CD4-positive, alpha-beta T cell (primary cell): ENCODE results near the gene TMEM219. TPM values are rescaled to one million over a fixed set of nuclear protein-coding genes. Genes with fewer than 3 reads are reported as not detected.

ENCODE experiments used
- ATAC-seq: fragments of 200-7000 bp; cut with Tn5 transposase; one replicate; pipeline ENCODE4 v1.10.0; 2022; ENCODE audit warnings: mild to moderate bottlenecking; ENCODE audit not compliant: poor library complexity
- CTCF ChIA-PET: fragments of 350-600 bp; sonication (Branson Sonifier 250); formaldehyde crosslinking; loops from one replicate; lab custom pipeline; 2021; ENCODE audit warnings: antibody characterized with exemption, inconsistent platforms; lab: Charles Lee
- POLR2A ChIA-PET: fragments of 350-600 bp; sonication (Branson Sonifier 250); formaldehyde crosslinking; loops from one replicate; lab custom pipeline; 2021; ENCODE audit warnings: antibody characterized with exemption, inconsistent platforms; lab: Charles Lee
- DNase-seq, 14 experiments: peaks; one replicate each; pipeline ENCODE4 v3.0.0-alpha.2; 2013 to 2020; ENCODE audit warnings: mixed read lengths in 2 of 14
- H3K27ac ChIP-seq, 2 donors: one replicate each; pipeline versions ENCODE4 v1.5.1 to v1.7.0; 2013; ENCODE audit warnings: low read length in 2 of 2, low read depth in 1 of 2, mild to moderate bottlenecking in 1 of 2
- H3K27me3 ChIP-seq, 2 experiments: 1 replicate in 1 of 2; 2 replicates in 1 of 2; pipeline versions ENCODE4 v1.6.1 to v1.7.0; 2013; ENCODE audit warnings: low read length in 2 of 2, control low read depth in 1 of 2, mild to moderate bottlenecking in 1 of 2, moderate library complexity in 1 of 2; ENCODE audit not compliant: insufficient read depth in 2 of 2, control insufficient read depth in 1 of 2
- H3K36me3 ChIP-seq: one replicate; pipeline ENCODE4 v1.6.1; 2013; ENCODE audit warnings: low read length, control low read depth; ENCODE audit not compliant: insufficient read depth
- H3K4me1 ChIP-seq: one replicate; pipeline ENCODE4 v1.6.1; 2013; ENCODE audit warnings: low read length, control low read depth; ENCODE audit not compliant: insufficient read depth
- H3K4me3 ChIP-seq: one replicate; pipeline ENCODE4 v1.5.1; 2013; ENCODE audit warnings: mild to moderate bottlenecking, low read length, moderate library complexity
- H3K9me3 ChIP-seq, 2 experiments: 1 replicate in 1 of 2; 2 replicates in 1 of 2; pipeline versions ENCODE4 v1.6.1 to v1.7.0; 2013; ENCODE audit warnings: low read length in 2 of 2, mild to moderate bottlenecking in 2 of 2, control low read depth in 1 of 2, moderate library complexity in 1 of 2; ENCODE audit not compliant: control insufficient read depth in 1 of 2, insufficient read depth in 1 of 2
- H3K27ac Mint-ChIP-seq: one replicate; pipeline ENCODE4 v1.8.0; 2020; ENCODE audit warnings: mixed read lengths
- H3K27me3 Mint-ChIP-seq: one replicate; pipeline ENCODE4 v1.8.0; 2021; ENCODE audit warnings: mixed read lengths
- H3K36me3 Mint-ChIP-seq: one replicate; pipeline ENCODE4 v1.8.0; 2021; ENCODE audit warnings: low read depth, mixed read lengths
- H3K4me1 Mint-ChIP-seq: one replicate; pipeline ENCODE4 v1.8.0; 2021; ENCODE audit warnings: low read depth, mixed read lengths
- H3K4me3 Mint-ChIP-seq: one replicate; pipeline ENCODE4 v1.8.0; 2020; ENCODE audit warnings: mild to moderate bottlenecking, mixed read lengths
- H3K9me3 Mint-ChIP-seq: one replicate; pipeline ENCODE4 v1.8.0; 2020; ENCODE audit warnings: mixed read lengths
- CTCF ChIP-seq: fragments of 200-600 bp; IDR thresholded peaks from one replicate; pipeline ENCODE4 v1.8.0; 2022; ENCODE audit warnings: antibody characterized with exemption, mild to moderate bottlenecking
- intact Hi-C, 2 experiments: fragments of 100-400 bp; cut with DNase I in 1 of 2; cut with micrococcal nuclease in 1 of 2; formaldehyde crosslinking; loops; one replicate each; pipeline versions ENCODE4 v1.15.1 to v1.9.0; 2023 to 2025; cut with DNase I, micrococcal nuclease
- total RNA-seq, 174 experiments: library from RNA in 2 of 174; stranded (reverse) in 2 of 174; gene quantifications; one replicate each; pipeline ENCODE4 v1.2.3 and lab custom pipeline; 2021 to 2026

Gene TMEM219
- total RNA-seq, 2 experiments from 2014 or later, result 56.9 to 63.3 TPM

GRCh38 chr16:30018731-30019158 is 56.9 kb downstream of the TMEM219 start:
- Histone ChIP-seq H3K4me1 (peaks cover 13% of the 10 kb centered on the region), H3K27ac (no peak overlapping the region), H3K36me3 (no peaks in the 10 kb centered on the region), H3K27me3 (no peaks in the 10 kb centered on the region), H3K9me3 (no peaks in the 10 kb centered on the region), H3K4me3 (no peak overlapping the region)
- ChIA-PET POLR2A (no interaction called here), CTCF (interaction anchor here (0.9 to 1.0 kb wide), 2 partner anchors 14 to 327 kb away, joined by 3 read pairs; no protein-coding TSS in a partner anchor)
- intact Hi-C loops, result no loop called here
- ATAC-seq (no peak), DNase-seq (no peak)
- Mint-ChIP-seq H3K4me1 (peaks cover 12% of the 10 kb centered on the region), H3K36me3 (no peaks in the 10 kb centered on the region), H3K9me3 (no peaks in the 10 kb centered on the region), H3K27ac (no peak overlapping the region), H3K27me3 (peaks cover 4% of the 10 kb centered on the region), H3K4me3 (peak overlapping the region; percentile 27)
- TF ChIP-seq CTCF, result no peak

Other genes with a start within 250 kb of the TMEM219 start
- gene C16orf54, start 216.1 kb upstream of the TMEM219 start, total RNA-seq, result 100 to 1,000 TPM; 250 to 261 TPM
- gene ZG16, start 183.8 kb upstream of the TMEM219 start, total RNA-seq, result not detected
- 100 to 1,000 TPM in 1 of 2 experiments, 10 to 100 TPM in 1; 99.0 to 101 TPM for gene KIF22, start 171.3 kb upstream of the TMEM219 start, total RNA-seq
- 100 to 1,000 TPM; 251 to 253 TPM for gene MAZ, start 155.6 kb upstream of the TMEM219 start, total RNA-seq
- 1 to 10 TPM; 2.2 to 2.3 TPM for gene PRRT2, start 149.9 kb upstream of the TMEM219 start, total RNA-seq
- gene PAGR1, start 145.9 kb upstream of the TMEM219 start, total RNA-seq, result 10 to 100 TPM; 20.3 TPM
- 100 to 1,000 TPM; 115 to 118 TPM for gene MVP, start 141.6 kb upstream of the TMEM219 start, total RNA-seq
- gene CDIPT, start 98.9 kb upstream of the TMEM219 start, total RNA-seq, result 10 to 100 TPM; 25.7 to 27.0 TPM
- not detected for gene SEZ6L2, start 62.5 kb upstream of the TMEM219 start, total RNA-seq
- gene ASPHD1, start 61.6 kb upstream of the TMEM219 start, total RNA-seq, result not detected
- gene KCTD13, start 35.9 kb upstream of the TMEM219 start, total RNA-seq, result 10 to 100 TPM; 40.0 to 43.8 TPM
- gene TAOK2, start 11.8 kb downstream of the TMEM219 start, total RNA-seq, result 10 to 100 TPM; 13.1 to 14.1 TPM
- 10 to 100 TPM in 1 of 2 experiments, 1 to 10 TPM in 1; 8.5 to 11.8 TPM for gene HIRIP3, start 33.5 kb downstream of the TMEM219 start, total RNA-seq
- 10 to 100 TPM; 54.6 to 57.6 TPM for gene INO80E, start 34.2 kb downstream of the TMEM219 start, total RNA-seq
- gene DOC2A, start 48.9 kb downstream of the TMEM219 start, total RNA-seq, result under 1 TPM; 0.14 TPM
- gene C16orf92, start 61.1 kb downstream of the TMEM219 start, total RNA-seq, result not detected
- gene TLCD3B, start 69.2 kb downstream of the TMEM219 start, total RNA-seq, result not detected
- 100 to 1,000 TPM; 390 to 396 TPM for gene ALDOA, start 103.7 kb downstream of the TMEM219 start, total RNA-seq
- 10 to 100 TPM; 83.9 to 87.3 TPM for gene PPP4C, start 113.9 kb downstream of the TMEM219 start, total RNA-seq
- under 1 TPM; 0.42 to 0.47 TPM for gene TBX6, start 129.8 kb downstream of the TMEM219 start, total RNA-seq
- gene YPEL3, start 134.1 kb downstream of the TMEM219 start, total RNA-seq, result 100 to 1,000 TPM; 154 to 166 TPM
- 1 to 10 TPM; 5.2 to 6.4 TPM for gene GDPD3, start 151.5 kb downstream of the TMEM219 start, total RNA-seq
- gene MAPK3, start 161.1 kb downstream of the TMEM219 start, total RNA-seq, result 10 to 100 TPM; 49.0 to 51.5 TPM
- gene CORO1A, start 221.5 kb downstream of the TMEM219 start, total RNA-seq, result 100 to 1,000 TPM; 411 to 416 TPM
- gene BOLA2B, start 231.6 kb downstream of the TMEM219 start, total RNA-seq, result 10 to 100 TPM; 41.3 to 46.3 TPM
- gene SLX1A, start 231.8 kb downstream of the TMEM219 start, total RNA-seq, result 10 to 100 TPM; 18.4 to 28.0 TPM
- 10 to 100 TPM; 15.0 to 16.1 TPM for gene SULT1A3, start 237.2 kb downstream of the TMEM219 start, total RNA-seq